Testis (tissue), 2 donors: ENCODE data around the gene MYLK.

Experiments
- CTCF ChIP-seq, 3 experiments: fragments of 450-650 bp in 2 of 3; fragments of 200-600 bp in 1 of 3; sonication (generic) in 1 of 3; IDR thresholded peaks; one replicate each; pipeline ENCODE4 v1.5.1; 2016 to 2019; ENCODE audit warnings: antibody characterized with exemption in 3 of 3, mild to moderate bottlenecking in 2 of 3, moderate library complexity in 1 of 3
- POLR2A ChIP-seq: fragments of 450-650 bp; IDR thresholded peaks from one replicate; pipeline ENCODE4 v1.6.1; 2017; ENCODE audit warnings: antibody characterized with exemption, mild to moderate bottlenecking, moderate library complexity

GRCh38 chr3:123791417-123791816 lies 92.7 kb downstream of the MYLK start:
- TF ChIP-seq CTCF (IDR thresholded peaks at IDR 0.05) (no peak), POLR2A (no peak)
